Stimulated activated CD4-positive, alpha-beta T cell treated with anti-CD3 and anti-CD28 coated beads, Interleukin-1b, Interleukin-23, amount 100 ng/mL, for 24 hours (primary cell): Measurements from ENCODE around the gene ADD1.
A peak's percentile ranks its signal among the peaks of the same experiment; 100 is the strongest.
"Not testable (repeated sequence)": the region's sequence is repeated elsewhere in the genome, so short reads cannot be mapped to it uniquely, and the experiment has no call there.

Source experiments
- DNase-seq, 4 experiments: peaks; one replicate each; pipeline ENCODE4 v3.0.0-alpha.2; 2020; ENCODE audit warnings: low read depth in 4 of 4, low spot score in 1 of 4

The ADD1 gene

GRCh38 chr4:2943364-2944090, 99.9 kb downstream of the ADD1 start:
- DNase-seq, result no peak

- no peak for DNase-seq
Measured at GRCh38 chr4:2944091-2944482, 100.4 kb downstream of the ADD1 start.

GRCh38 chr4:2944586-2945526, 101.2 kb downstream of the ADD1 start:
- DNase-seq, result no peak

GRCh38 chr4:2945619-2946604, 102.3 kb downstream of the ADD1 start:
- not testable (repeated sequence) for DNase-seq

- no peak for DNase-seq
Measured at GRCh38 chr4:2946812-2947600, 103.4 kb downstream of the ADD1 start.

- no peak for DNase-seq
Measured at GRCh38 chr4:2947926-2948325, 104.3 kb downstream of the ADD1 start.

GRCh38 chr4:2948895-2949781, 105.5 kb downstream of the ADD1 start:
- DNase-seq, result no peak

GRCh38 chr4:2949782-2950125, 106.1 kb downstream of the ADD1 start:
- no peak for DNase-seq

GRCh38 chr4:2950221-2950989, 106.8 kb downstream of the ADD1 start:
- DNase-seq, result no peak

GRCh38 chr4:2953496-2953895, 109.9 kb downstream of the ADD1 start:
- DNase-seq, result no peak

GRCh38 chr4:2954358-2955185, 110.9 kb downstream of the ADD1 start:
- peak in 3 of 4 experiments; percentile 34 to 81 (median 51) for DNase-seq

GRCh38 chr4:2955186-2956044, 111.8 kb downstream of the ADD1 start:
- DNase-seq, result not testable (repeated sequence)

GRCh38 chr4:2958446-2958845, 114.8 kb downstream of the ADD1 start:
- DNase-seq, result no peak

GRCh38 chr4:2960450-2960849, 116.8 kb downstream of the ADD1 start:
- DNase-seq, result not testable (repeated sequence)

GRCh38 chr4:2961421-2961810, 117.8 kb downstream of the ADD1 start:
- no peak for DNase-seq

- peak in 2 of 4 experiments; percentile 46 to 72 for DNase-seq
Measured at GRCh38 chr4:2961811-2962441, 118.3 kb downstream of the ADD1 start.
